K562 (cell line): ENCODE results near the gene FAF2.

Experiments
- CREB1 ChIP-seq, 2 experiments: sonication (generic) in 1 of 2; formaldehyde crosslinking in 1 of 2; IDR thresholded peaks; 2 replicates each; pipeline versions ENCODE4 v1.6.1 to v1.8.0; 2012 to 2022; ENCODE audit warnings: inconsistent platforms in 1 of 2, mild to moderate bottlenecking in 1 of 2, missing genetic modification reagents in 1 of 2, moderate library complexity in 1 of 2
- CREB3 ChIP-seq: fragments of 450-650 bp; conservative IDR thresholded peaks from 2 replicates; pipeline ENCODE4 v1.6.1; 2016; ENCODE audit warnings: missing genetic modification characterization, low read depth, mild to moderate bottlenecking, missing compliant biosample characterization, moderate library complexity
- EGR1 ChIP-seq: fragments of 450-650 bp; conservative IDR thresholded peaks from 2 replicates; pipeline ENCODE4 v1.6.1; 2017; ENCODE audit warnings: mild to moderate bottlenecking
- EP300 ChIP-seq: IDR thresholded peaks from 2 replicates; pipeline ENCODE4 v1.6.1; 2012; ENCODE audit warnings: low read length, improper control_type of control experiment
- HMG20A ChIP-seq: fragments of 450-650 bp; formaldehyde crosslinking; conservative IDR thresholded peaks from 2 replicates; pipeline ENCODE4 v1.4.0; 2020; ENCODE audit warnings: mild to moderate bottlenecking, mixed read lengths
- JUND ChIP-seq, 2 experiments: IDR thresholded peaks; 2 replicates in 1 of 2; 3 replicates in 1 of 2; pipeline ENCODE4 v1.6.1; 2011; ENCODE audit warnings: borderline replicate concordance in 2 of 2, low read depth in 2 of 2, low read length in 2 of 2, improper control_type of control experiment in 1 of 2, missing biosample characterization in 1 of 2, missing genetic modification characterization in 1 of 2, missing genetic modification reagents in 1 of 2
- MBD2 ChIP-seq: sonication (generic); IDR thresholded peaks from 2 replicates; pipeline ENCODE4 v1.6.1; 2016; ENCODE audit warnings: low read depth, borderline replicate concordance
- NR2C2 ChIP-seq, 2 experiments: fragments of 200-800 bp in 1 of 2; sonication (Bioruptor generic) in 1 of 2; sonication (generic) in 1 of 2; formaldehyde crosslinking in 1 of 2; IDR thresholded peaks; 2 replicates each; pipeline versions ENCODE4 v1.6.1 to v1.8.0; 2016 to 2022; ENCODE audit warnings: mild to moderate bottlenecking in 1 of 2, missing compliant biosample characterization in 1 of 2, missing genetic modification characterization in 1 of 2, missing genetic modification reagents in 1 of 2
- RBBP5 ChIP-seq: fragments of 200-600 bp; sonication (generic); IDR thresholded peaks from 2 replicates; pipeline ENCODE4 v1.6.1; 2012; ENCODE audit warnings: borderline replicate concordance, mild to moderate bottlenecking, low read length, control low read depth, inconsistent platforms; ENCODE audit not compliant: insufficient read depth, poor library complexity, severe bottlenecking
- RFX5 ChIP-seq: IDR thresholded peaks from 2 replicates; pipeline ENCODE4 v1.6.1; 2011; ENCODE audit warnings: low read depth, mild to moderate bottlenecking, improper control_type of control experiment, low read length
- THAP7 ChIP-seq: fragments of 250-450 bp; sonication (Bioruptor Pico); IDR thresholded peaks from 2 replicates; pipeline ENCODE4 v1.5.0; 2021
- TF ChIP-seq, protein P1 (sequence below), 3 experiments: IDR thresholded peaks in 2 of 3; conservative IDR thresholded peaks in 1 of 3; 2 replicates each; pipeline ENCODE4 v1.5.1; 2011 to 2012; ENCODE audit warnings: low read length in 3 of 3, mild to moderate bottlenecking in 3 of 3, control low read depth in 2 of 3, improper control_type of control experiment in 1 of 3, inconsistent platforms in 1 of 3, low read depth in 1 of 3, mixed read lengths in 1 of 3, moderate library complexity in 1 of 3; ENCODE audit not compliant: insufficient read depth in 2 of 3

- TF ChIP-seq CREB3 (tag) (no peak), RFX5 (no peak), RBBP5 (no peak), NR2C2 (CRISPR knock-in tag; IDR thresholded peaks at IDR 0.05) (no peak), NR2C2 (tag; IDR thresholded peaks at IDR 0.05) (no peak), EP300 (no peak), CREB1 (IDR thresholded peaks at IDR 0.05) (no peak), CREB1 (CRISPR knock-in tag; IDR thresholded peaks at IDR 0.05) (no peak), MBD2 (no peak), HMG20A (CRISPR knock-in tag) (no peak), THAP7 (CRISPR knock-in tag) (no peak), EGR1 (no peak), JUND (IDR thresholded peaks at IDR 0.05; ENCODE audit: borderline replicate concordance, low read depth, low read length) (no peak), JUND (tag; IDR thresholded peaks at IDR 0.05; ENCODE audit: borderline replicate concordance, low read depth, low read length) (no peak)
- TF ChIP-seq, protein P1, sequence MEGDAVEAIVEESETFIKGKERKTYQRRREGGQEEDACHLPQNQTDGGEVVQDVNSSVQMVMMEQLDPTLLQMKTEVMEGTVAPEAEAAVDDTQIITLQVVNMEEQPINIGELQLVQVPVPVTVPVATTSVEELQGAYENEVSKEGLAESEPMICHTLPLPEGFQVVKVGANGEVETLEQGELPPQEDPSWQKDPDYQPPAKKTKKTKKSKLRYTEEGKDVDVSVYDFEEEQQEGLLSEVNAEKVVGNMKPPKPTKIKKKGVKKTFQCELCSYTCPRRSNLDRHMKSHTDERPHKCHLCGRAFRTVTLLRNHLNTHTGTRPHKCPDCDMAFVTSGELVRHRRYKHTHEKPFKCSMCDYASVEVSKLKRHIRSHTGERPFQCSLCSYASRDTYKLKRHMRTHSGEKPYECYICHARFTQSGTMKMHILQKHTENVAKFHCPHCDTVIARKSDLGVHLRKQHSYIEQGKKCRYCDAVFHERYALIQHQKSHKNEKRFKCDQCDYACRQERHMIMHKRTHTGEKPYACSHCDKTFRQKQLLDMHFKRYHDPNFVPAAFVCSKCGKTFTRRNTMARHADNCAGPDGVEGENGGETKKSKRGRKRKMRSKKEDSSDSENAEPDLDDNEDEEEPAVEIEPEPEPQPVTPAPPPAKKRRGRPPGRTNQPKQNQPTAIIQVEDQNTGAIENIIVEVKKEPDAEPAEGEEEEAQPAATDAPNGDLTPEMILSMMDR (IDR thresholded peaks at IDR 0.05 in 2 of 3, conservative IDR thresholded peaks at IDR 0.05 in 1 of 3; ENCODE audit: insufficient read depth in 2 of 3, low read depth in 1 of 3, low read length in 3 of 3): no peak
Measured at GRCh38 chr5:176528301-176528700, 80.1 kb downstream of the FAF2 start.
